Mucosa of stomach (tissue), 1 donor: ENCODE data around the gene ARHGAP21.
"Not testable (repeated sequence)": the region's sequence is repeated elsewhere in the genome, so short reads cannot be mapped to it uniquely, and the experiment has no call there.

Source experiments
- H3K27me3 ChIP-seq: one replicate; pipeline ENCODE4 v1.7.0; 2013; ENCODE audit warnings: mild to moderate bottlenecking, low read length; ENCODE audit not compliant: control insufficient read depth, insufficient read depth
- H3K36me3 ChIP-seq: one replicate; pipeline ENCODE4 v1.7.0; 2013; ENCODE audit warnings: low read length; ENCODE audit not compliant: control insufficient read depth, insufficient read depth
- H3K4me1 ChIP-seq: one replicate; pipeline ENCODE4 v1.7.0; 2013; ENCODE audit warnings: mild to moderate bottlenecking, low read length; ENCODE audit not compliant: control insufficient read depth, insufficient read depth
- H3K4me3 ChIP-seq: one replicate; pipeline ENCODE4 v1.7.0; 2013; ENCODE audit warnings: low read length
- H3K9ac ChIP-seq: one replicate; pipeline ENCODE4 v1.7.0; 2013; ENCODE audit warnings: mild to moderate bottlenecking, low read length, moderate library complexity
- H3K9me3 ChIP-seq: one replicate; pipeline ENCODE4 v1.7.0; 2013; ENCODE audit warnings: mild to moderate bottlenecking, low read length, moderate library complexity; ENCODE audit not compliant: control insufficient read depth
- donor health status: Pancreatic carcinoma.

The ARHGAP21 gene

DNA sequence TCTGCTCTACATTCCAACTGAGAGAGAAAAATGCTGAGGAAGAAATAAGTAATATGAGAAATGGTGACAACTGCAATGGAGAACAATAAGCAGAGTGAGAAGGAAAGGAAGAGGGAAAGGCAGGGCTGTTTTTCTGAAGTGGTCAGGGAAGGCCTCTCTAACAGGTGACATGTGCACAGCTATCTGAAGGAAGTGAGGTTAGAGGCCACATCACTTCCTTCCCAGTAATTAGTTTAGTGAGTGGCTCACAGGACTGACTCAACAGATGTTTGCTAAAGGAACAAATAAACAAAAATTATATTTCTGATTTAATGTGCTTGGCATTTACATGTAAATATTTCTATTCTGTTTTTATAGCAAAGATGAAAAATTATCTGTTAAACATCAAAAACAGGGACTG is 77.9 kb downstream of the ARHGAP21 start:
- H3K36me3 ChIP-seq = no peaks in the 10 kb centered on the region
- no peaks in the 10 kb centered on the region for H3K9me3 ChIP-seq
- peaks cover 27% of the 10 kb centered on the region for H3K4me1 ChIP-seq
- no peaks in the 10 kb centered on the region for H3K27me3 ChIP-seq
- no peak overlapping the region for H3K9ac ChIP-seq
- H3K4me3 ChIP-seq = no peak overlapping the region

- no peaks in the 10 kb centered on the region for H3K27me3 ChIP-seq
- H3K4me1 ChIP-seq = peaks cover 27% of the 10 kb centered on the region
Measured at GRCh38 chr10:24645022-24645421, 78.7 kb downstream of the ARHGAP21 start.

GRCh38 chr10:24643679-24644209 is 79.9 kb downstream of the ARHGAP21 start:
- no peaks in the 10 kb centered on the region for H3K27me3 ChIP-seq
- H3K4me3 ChIP-seq = no peak overlapping the region
- H3K9me3 ChIP-seq = no peaks in the 10 kb centered on the region
- H3K36me3 ChIP-seq = no peaks in the 10 kb centered on the region
- H3K4me1 ChIP-seq = peaks cover 27% of the 10 kb centered on the region
- no peak overlapping the region for H3K9ac ChIP-seq

More at GRCh38 chr10:24645022-24645421, 78.7 kb downstream of the ARHGAP21 start:
- Histone ChIP-seq H3K36me3 (no peaks in the 10 kb centered on the region), H3K9me3 (no peaks in the 10 kb centered on the region), H3K4me3 (no peak overlapping the region), H3K9ac (no peak overlapping the region)

- Histone ChIP-seq H3K4me1 (peaks cover 27% of the 10 kb centered on the region), H3K9ac (no peak overlapping the region), H3K27me3 (no peaks in the 10 kb centered on the region), H3K4me3 (no peak overlapping the region), H3K36me3 (no peaks in the 10 kb centered on the region), H3K9me3 (no peaks in the 10 kb centered on the region)
Measured at GRCh38 chr10:24642921-24643678, 80.6 kb downstream of the ARHGAP21 start.

DNA sequence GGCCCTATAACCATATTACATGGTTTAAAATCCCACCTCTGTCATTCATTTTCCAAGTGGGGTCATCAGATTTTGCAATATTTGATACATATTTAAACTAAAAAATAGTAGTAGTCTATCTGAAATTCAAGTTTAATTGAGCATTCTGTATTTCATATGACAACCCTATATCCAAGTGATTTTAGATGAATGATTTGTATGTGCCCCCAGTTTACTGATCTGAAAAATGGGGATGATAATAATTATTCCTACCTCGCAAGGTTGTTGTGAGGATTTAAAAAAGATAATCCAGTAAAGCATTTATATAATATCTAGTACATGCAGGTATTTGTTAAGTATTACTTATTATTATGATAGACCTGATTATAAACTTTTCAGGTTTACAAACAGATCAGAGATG is 84.6 kb downstream of the ARHGAP21 start:
- Histone ChIP-seq H3K4me1 (peaks cover 20% of the 10 kb centered on the region), H3K9ac (no peak overlapping the region), H3K36me3 (no peaks in the 10 kb centered on the region), H3K4me3 (no peak overlapping the region), H3K27me3 (no peaks in the 10 kb centered on the region), H3K9me3 (no peaks in the 10 kb centered on the region)

GRCh38 chr10:24625778-24626177 is 97.9 kb downstream of the ARHGAP21 start:
- H3K9ac ChIP-seq = no peak overlapping the region
- H3K4me1 ChIP-seq = no peaks in the 10 kb centered on the region
- H3K9me3 ChIP-seq = no peaks in the 10 kb centered on the region
- H3K4me3 ChIP-seq = no peak overlapping the region
- no peaks in the 10 kb centered on the region for H3K36me3 ChIP-seq
- no peaks in the 10 kb centered on the region for H3K27me3 ChIP-seq

GRCh38 chr10:24623383-24623782 is 100.3 kb downstream of the ARHGAP21 start:
- Histone ChIP-seq H3K9ac (no peak overlapping the region), H3K4me3 (no peak overlapping the region), H3K36me3 (no peaks in the 10 kb centered on the region), H3K27me3 (no peaks in the 10 kb centered on the region), H3K9me3 (no peaks in the 10 kb centered on the region), H3K4me1 (no peaks in the 10 kb centered on the region)

DNA sequence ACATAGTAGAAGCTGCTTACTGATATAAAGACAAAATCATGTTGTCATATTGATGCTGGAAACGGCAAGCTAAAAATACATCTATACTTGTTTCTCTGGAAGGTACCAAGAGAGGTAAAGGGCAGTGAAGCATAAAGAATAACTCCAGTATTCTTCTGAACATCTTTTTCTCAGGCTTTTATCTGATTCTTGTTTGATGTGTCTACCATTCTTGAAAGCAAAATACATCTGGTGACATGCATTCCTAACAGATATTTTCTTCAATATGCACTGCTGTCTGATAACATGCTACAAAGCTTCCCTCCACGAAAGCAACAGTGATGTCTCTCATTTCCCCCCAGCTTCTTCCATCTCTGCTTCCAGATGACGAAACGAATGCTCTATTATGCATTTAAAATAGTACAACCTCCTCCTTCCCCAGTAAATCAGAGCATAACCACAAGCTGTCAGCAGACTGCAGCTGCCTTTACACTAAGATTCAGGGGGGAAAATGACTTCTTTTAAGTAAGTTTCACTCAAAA is 100.8 kb downstream of the ARHGAP21 start:
- no peaks in the 10 kb centered on the region for H3K27me3 ChIP-seq
- H3K9ac ChIP-seq = no peak overlapping the region

DNA sequence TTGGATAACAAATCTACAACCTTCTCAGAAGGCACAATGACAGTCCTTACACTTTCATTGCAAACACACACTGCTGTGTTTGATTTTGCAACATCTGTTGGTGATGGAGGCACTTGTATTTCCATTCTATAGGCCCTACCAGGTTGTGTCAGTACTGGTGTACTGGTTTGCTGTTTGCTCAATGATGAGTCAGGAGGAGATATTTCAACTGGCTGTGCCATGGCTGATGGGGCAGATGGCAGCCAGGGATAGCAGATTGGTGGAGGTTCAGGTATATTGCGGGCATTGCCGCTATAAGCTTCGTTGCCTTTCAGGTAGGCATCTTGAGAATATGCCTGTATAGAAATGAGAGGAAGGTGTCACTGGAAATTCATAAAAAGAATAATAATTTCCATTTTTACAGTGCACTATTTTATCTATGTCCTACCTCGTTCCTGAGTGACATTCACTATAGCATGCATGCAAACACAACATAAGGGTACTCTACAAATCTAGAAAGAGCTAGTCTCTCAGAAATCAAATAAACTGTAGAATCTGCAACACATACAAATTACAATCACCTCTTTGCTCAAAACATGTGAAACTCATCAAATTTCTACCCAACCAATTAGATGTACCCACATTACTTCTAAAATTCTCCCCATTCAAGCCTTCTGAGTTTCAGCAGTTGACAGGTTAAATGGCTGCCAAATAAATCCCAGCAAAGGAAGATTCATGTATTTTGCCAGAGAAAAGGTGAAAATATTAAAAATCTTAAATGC is 102.5 kb downstream of the ARHGAP21 start:
- not testable (repeated sequence) for H3K9me3 ChIP-seq, H3K9ac ChIP-seq, H3K4me3 ChIP-seq, H3K36me3 ChIP-seq, H3K4me1 ChIP-seq, H3K27me3 ChIP-seq

More for the DNA sequence above, 100.8 kb downstream of the ARHGAP21 start:
- Histone ChIP-seq H3K36me3 (no peaks in the 10 kb centered on the region), H3K9me3 (no peaks in the 10 kb centered on the region), H3K4me1 (no peaks in the 10 kb centered on the region), H3K4me3 (no peak overlapping the region)

GRCh38 chr10:24619994-24620310 is 103.7 kb downstream of the ARHGAP21 start:
- H3K4me3 ChIP-seq, H3K4me1 ChIP-seq: not testable (repeated sequence)

DNA sequence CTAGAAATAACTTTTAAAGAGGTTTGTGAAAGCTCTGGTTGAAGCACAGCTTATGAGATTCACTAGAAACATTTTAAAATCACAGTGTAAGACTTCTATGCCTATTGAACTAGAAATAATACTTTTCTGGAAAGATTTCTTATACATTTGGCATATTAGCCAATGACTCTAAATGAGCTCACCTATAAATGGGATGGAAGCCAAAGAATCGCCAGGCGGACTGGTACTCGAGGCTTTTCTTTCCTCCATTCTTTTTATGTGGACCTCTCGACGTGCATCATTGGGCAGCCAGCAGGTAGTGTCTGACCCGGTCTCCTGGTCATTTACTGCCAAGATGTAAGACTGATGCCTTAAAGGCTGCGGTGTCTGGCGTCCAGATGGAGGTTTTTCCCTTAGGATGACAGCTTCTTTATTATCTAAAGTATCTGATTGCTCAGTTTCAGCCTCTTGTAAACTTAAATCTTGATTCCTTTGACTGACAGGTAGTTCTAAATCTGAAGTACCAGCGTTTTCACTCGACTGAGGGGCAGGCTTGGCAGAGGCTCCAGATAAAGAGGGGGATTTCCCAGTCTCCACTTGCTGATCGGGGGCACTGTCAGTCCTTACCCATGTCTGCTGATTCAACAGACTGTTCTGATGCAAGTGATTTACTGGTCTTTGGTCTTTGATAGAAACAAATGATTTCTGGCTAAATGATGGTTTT is 104.2 kb downstream of the ARHGAP21 start:
- not testable (repeated sequence) for H3K36me3 ChIP-seq, H3K4me1 ChIP-seq, H3K9ac ChIP-seq, H3K27me3 ChIP-seq, H3K4me3 ChIP-seq, H3K9me3 ChIP-seq

More at GRCh38 chr10:24619994-24620310, 103.7 kb downstream of the ARHGAP21 start:
- not testable (repeated sequence) for H3K36me3 ChIP-seq, H3K27me3 ChIP-seq, H3K9ac ChIP-seq, H3K9me3 ChIP-seq

DNA sequence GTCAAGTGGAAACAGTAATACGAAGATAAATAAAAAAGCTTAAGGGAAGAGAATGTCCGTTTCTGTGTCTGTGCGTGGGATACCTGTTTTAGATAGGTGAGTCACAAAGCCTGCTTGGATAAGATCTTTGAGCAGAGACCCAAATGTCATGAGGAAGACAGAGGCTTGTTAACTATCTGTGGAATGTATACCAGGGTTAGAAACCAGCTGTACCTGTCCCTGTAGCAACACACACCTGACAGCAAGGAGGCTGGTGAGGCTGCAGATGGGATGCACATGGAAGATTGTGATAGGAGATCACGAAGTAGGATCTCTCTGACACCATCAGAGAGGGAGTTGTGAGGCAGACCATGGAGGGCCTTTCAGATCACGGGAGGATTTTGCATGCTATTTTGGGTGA is 105.3 kb downstream of the ARHGAP21 start:
- H3K9ac ChIP-seq = no peak overlapping the region
- no peaks in the 10 kb centered on the region for H3K9me3 ChIP-seq
- no peaks in the 10 kb centered on the region for H3K36me3 ChIP-seq

More for the DNA sequence above, 105.3 kb downstream of the ARHGAP21 start:
- Histone ChIP-seq H3K4me3 (no peak overlapping the region), H3K4me1 (no peaks in the 10 kb centered on the region), H3K27me3 (no peaks in the 10 kb centered on the region)
